Measurements from ENCODE around the gene TEX19.

DNA sequence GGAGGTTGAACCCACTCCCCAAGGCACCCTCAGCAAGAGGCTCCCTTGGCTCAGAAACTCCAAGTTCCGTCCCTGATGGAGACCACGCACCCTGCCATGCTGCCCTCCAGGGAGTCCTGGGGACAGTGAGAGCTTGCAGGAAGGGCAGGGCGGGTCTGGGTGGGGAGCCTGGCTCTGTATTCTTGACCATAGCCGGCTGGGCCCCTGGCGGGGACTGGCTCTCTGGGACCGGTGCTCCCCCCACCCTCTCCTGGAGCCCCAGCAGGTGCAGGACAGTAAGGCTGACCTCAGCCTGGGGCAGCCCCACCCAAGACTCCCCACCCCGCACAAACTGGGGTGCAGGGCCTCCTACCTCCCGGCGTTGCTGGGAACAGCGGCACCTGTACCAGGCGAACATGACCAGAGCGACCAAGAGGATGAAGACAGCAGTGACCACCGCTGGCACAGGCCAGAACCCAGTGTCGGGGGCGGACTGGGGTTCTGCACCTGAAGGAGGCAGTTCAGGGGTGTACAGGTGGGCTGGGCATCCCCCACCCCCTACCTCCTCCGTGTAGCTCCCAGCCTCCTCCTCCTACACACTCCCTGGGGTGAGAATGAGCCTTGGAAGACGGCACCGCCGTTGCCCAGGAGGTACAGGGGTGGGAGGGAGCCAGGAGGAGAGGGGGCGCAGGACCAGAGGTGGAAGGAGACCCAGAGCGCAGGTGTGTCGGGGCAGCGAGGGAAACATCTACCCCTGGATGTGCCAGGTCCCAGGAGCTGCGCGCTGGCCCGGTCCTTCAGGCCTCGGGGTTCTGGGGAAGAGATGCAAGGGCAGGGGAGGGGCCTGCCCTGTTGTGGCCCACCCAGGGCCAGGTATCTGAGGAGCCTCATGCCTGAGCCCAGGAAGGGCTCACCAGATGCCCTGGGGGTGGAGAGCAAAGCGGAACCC is 36.3 kb upstream of the TEX19 start:
- TF ChIP-seq EZH2 (IDR thresholded peaks at IDR 0.05; ENCODE audit: low read depth): no peak
- TF ChIP-seq, protein P1, sequence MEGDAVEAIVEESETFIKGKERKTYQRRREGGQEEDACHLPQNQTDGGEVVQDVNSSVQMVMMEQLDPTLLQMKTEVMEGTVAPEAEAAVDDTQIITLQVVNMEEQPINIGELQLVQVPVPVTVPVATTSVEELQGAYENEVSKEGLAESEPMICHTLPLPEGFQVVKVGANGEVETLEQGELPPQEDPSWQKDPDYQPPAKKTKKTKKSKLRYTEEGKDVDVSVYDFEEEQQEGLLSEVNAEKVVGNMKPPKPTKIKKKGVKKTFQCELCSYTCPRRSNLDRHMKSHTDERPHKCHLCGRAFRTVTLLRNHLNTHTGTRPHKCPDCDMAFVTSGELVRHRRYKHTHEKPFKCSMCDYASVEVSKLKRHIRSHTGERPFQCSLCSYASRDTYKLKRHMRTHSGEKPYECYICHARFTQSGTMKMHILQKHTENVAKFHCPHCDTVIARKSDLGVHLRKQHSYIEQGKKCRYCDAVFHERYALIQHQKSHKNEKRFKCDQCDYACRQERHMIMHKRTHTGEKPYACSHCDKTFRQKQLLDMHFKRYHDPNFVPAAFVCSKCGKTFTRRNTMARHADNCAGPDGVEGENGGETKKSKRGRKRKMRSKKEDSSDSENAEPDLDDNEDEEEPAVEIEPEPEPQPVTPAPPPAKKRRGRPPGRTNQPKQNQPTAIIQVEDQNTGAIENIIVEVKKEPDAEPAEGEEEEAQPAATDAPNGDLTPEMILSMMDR (conservative IDR thresholded peaks at IDR 0.05): no peak
